HG03097 (cell line): ENCODE data around the gene LILRB2.
"Not testable (repeated sequence)": the region's sequence is repeated elsewhere in the genome, so short reads cannot be mapped to it uniquely, and the experiment has no call there.

Source experiments
- ATAC-seq: cut with Tn5 transposase; IDR thresholded peaks from one replicate; pipeline ENCODE4 v1.9.1; 2021; ENCODE audit not compliant: unreplicated experiment, low FRiP score

The LILRB2 gene

DNA sequence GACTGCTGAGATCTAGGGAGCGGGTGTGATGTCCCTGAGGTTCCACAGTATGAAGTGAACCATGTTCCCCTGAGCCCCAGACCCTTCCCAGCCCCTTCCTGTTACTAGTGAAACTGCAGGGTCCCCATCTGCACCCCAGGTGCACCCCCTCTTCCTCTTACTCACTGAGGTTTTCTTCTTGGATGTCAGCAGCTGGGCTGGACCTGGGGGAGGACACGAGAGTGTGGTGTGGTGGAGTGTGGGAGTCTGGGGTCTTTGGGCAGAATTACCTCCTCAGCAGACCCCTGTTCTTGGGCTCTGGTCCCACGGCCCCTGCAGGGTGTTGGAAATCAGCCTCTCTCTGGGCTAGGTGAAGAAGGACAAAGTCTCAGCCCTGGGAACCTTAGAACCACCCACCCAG lies 35.0 kb downstream of the LILRB2 start:
- ATAC-seq: no peak

DNA sequence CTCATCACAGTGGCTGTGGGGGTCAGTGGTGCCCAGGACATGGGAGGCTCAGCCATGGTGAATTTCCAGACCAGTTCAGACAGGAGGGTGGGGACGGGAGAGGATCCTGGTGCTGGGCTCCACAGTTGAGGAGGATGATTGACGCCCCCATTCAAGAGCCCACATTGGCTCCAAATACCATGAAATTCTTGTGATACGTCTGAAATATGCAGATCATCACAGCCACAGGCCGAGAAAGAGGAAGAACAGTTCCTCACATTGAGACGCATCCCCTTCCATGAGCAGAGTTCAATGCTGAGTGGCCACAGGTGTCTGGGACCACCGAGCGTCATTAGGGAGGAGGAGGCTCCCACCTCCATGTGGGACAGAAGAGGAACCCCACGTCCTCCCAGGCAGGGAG lies 37.1 kb downstream of the LILRB2 start:
- ATAC-seq: not testable (repeated sequence)

DNA sequence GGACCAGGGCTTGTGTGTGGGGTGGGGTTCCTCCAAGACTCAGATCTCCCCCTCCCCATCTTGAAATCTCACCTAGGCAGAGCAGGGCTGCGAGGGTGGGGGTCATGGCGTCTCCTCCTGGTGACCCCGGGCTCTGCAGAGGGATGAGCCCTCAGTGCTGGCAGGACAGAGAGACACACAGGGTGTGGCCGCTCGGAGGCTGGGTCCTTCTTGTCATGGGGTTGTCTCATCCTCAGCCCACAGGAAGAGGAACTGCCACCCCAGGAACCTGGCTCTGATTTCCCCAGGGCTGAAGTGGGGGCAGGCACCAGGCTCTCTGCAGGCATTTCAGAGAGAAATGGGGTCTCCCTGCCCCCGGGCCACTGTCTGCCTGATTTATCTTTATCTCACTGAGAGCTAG lies 38.3 kb downstream of the LILRB2 start, which contains the start of gene LILRA6:
TSS of gene LILRA6 (minus strand) at position 145 of the 400 bp plus-strand sequence.
- not testable (repeated sequence) for ATAC-seq

DNA sequence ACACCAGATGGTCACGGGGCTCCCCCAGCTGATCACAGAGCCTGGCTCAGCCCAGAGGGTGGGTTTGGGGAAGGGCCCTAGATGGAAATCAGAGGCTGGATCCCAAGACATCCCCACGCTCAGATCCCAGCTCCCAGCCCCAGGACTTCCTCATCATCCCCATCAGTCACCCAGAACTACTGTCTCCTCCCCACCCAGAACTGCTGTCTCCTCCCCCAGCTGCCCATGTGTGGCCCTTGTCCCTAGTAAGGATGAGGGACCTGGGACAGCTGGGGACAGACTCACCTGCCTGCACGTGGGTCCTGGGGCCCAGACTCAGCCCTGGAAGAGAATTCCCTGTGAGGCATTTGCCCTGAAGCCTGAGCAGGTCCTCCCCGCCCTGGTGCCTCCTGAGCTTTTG lies 38.7 kb downstream of the LILRB2 start:
- ATAC-seq: not testable (repeated sequence)

DNA sequence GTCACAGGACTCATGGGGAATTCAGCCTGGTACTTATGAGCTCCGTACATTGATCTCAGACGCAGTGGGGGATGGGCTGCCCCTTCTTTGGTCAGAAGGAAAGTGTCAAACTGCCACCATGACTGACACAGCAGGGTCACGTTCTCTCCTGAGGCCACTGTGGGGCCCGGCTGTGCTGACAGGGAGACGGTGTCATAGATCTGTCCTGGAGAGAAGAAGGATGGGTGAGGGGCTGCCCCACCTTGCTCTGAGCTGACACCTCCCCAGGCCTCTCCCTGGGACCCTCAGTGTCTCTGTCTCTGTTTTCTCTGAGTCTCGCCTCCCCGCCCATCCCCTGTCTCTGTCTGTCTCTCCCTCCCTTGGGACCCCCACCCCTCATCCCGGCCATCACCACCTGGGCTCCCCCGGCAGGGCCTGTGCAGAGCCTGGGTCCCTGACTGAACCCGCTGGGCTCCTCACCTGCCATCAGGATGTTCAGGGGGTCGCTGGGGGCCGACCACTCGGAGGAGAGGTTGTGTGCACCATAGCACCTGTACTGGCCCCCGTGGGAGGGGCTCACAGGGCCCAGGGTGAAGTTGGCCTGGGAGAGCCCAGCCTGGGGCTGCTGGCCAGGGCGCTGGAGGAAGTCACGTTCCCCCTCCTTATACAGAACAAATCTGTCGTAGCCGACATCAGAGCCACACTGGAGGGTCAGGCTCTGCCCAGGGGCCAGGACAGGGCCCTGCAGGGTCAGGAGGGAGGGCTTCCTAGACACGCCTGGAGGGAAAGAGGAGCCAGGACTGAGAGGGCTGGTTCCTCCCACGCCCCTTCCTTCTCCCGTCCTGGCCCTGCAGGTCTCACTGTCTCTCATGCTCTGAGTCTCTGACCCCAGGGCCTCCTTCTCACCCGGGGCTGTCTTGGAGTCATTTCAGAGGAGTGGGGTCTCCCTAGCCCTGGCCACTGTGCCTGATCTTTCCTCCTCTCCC lies 40.3 kb downstream of the LILRB2 start:
- not testable (repeated sequence) for ATAC-seq

DNA sequence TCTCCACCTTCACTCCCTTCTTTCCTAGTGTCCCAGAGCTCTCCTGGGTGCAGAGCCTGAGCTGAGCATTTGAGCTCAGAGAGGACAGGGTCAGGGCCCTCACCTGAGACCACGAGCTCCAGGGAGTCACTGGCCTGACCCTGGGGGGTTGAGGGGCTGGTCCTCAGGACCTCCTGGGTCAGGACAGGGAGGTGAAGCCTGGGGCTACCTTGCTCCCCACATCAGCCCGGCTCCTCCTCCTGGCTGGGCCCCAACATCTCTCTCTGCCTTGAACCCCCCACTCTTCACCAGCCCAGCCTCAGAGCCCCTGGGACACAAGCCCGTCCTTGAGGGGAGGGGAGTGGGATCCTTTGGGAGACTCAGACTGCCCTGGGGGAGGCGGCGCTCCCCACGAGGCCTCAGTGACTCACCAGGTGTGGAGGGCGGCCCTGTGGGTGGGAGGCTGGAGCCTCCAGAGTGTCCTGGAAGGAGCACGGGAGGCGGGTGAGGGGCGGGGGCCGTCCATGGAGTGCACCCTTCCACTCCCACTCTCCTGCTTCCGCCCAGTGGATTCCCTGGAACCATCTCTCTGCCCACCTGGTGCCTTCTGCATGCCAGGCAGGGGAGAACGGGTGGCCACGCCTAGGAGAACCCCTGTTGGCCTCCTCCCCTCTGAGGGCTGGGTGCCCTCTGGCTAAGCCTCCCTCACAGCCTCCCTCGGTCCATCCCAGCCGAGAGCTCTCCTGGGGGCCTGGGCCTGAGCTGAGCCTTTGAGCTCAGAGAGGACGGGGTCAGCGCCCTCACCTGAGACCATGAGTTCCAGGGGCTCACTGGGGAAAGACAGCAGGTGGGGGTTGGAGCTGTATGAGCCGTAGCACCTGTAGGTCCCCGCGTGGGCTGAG lies 41.2 kb downstream of the LILRB2 start:
- ATAC-seq: not testable (repeated sequence)

DNA sequence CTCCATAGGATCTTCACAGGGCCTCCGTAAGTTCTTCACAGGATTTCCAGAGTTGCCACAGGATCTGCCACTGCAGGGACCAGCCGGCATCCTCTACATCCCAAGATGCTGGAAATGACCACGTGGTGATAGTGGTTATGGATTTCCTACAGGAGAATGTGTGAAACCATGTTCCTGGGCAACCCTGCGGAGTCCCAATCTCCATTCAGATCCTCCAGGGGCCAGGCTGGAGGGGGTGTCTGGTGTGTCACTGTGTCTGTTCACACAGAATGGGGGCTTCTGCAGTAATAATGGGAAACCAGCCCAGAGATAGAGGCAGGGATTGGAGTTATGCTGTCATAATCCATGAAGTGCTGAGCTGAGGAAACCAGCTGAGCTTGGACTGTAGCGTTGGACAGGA lies 47.0 kb downstream of the LILRB2 start:
- no peak for ATAC-seq

DNA sequence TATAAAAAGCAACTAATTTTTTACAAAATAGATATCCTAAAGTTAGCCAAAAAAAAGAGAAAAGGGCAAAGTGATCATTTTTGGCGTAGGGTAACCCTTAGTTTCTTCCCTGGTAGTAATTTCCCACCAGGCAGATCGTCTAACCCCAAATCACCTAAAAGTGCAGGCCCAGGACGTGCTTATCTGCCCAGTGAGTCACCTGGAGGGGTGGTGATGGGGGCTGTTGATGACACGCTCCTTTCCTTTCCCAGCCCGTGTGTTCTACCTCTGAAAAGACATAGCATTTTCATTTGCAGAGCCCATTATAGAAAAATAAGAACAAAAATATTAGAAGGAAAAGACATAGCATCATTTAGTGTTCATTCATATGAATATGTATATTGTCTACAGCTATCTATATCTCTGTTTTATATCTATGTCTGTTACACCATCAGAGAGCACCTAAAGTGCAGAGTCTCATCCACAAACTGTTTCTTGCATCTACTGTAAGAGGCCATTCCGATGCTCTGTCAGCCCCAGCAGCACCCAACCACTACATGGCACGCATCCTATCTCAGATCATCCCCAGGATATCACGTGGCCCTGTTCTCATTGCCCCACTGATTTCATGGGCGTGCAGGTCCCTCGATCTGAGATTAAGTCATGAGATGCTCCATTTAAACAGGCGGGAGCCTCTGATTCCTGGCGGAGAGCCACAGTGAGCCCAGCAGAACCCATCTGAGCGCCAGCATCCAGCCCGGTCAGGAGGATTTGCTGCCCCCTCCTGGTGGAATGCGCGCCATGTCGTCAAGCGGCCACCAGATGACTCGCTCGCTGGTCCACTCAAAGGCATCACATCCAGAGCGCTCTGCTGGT lies 49.6 kb downstream of the LILRB2 start:
- no peak for ATAC-seq

DNA sequence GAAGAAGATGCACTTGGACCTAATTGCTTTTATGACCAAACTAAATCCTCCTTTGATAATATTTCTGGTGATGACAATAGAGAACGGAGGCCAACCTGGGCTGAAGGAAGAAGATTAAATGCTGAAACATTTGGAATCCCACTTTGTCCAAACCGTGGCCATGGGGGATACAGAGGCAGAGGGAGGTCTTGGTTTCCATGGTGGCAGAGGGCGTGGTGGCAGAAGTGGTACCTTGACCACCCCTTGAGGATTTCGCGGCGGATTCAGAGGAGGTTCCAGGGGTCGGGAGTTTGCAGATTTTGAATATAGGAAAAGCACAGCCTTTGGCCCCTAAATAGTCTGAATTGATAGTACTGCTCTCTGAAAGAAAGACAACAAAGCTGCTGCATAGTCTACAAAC lies 50.9 kb downstream of the LILRB2 start:
- no peak for ATAC-seq

DNA sequence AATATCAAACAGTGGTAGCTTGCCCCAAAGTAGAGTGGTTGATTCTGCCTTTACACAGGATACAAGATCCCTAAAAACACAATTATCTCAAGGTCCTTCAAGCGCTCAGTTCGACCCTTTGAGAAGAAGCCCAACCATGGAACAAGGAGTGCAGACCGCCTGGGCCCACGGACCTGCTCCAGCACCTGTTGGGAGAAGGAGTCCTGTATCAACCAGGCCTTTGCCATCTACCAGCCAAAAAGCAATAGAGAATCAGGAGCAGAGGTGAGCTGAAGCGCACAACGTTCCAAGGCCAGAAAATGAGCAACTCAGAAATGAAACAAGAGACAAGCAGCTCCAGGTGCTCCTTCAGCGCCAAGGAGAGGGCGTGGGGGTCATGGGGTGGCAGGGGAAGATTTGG lies 51.8 kb downstream of the LILRB2 start:
- no peak for ATAC-seq

DNA sequence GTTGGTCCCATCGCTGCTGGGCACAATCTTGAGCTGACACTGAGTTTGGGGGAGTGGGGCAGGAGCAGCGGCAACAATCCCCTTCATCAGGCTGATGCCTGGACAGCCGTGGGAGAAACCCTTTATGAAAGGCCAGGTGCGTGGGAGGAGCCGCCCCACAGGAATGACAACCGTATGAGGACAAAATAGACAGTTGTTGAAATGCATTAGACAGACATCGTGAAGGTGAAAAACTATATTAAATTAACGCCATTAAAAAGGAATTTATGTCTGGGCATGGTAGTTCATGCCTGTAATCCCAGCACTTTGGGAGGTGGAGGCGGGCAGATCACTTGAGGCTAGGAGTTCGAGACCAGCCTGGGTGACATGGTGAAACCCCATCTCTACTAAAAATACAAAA lies 56.3 kb downstream of the LILRB2 start:
- ATAC-seq: not testable (repeated sequence)

DNA sequence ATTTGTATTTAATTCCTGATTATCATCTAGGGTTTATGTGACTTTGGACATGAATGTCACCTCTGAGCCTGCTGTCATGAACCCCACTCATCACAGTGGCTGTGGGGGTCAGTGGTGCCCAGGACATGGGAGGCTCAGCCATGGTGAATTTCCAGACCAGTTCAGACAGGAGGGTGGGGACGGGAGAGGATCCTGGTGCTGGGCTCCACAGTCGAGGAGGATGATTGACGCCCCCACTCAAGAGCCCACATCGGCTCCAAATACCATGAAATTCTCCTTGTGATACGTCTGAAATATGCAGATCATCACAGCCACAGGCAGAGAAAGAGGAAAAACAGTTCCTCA lies 57.0 kb downstream of the LILRB2 start:
- not testable (repeated sequence) for ATAC-seq
